T47D (cell line): ENCODE measurements around the gene CKAP5.
"Not testable (repeated sequence)": the region's sequence is repeated elsewhere in the genome, so short reads cannot be mapped to it uniquely, and the experiment has no call there.

Experiments
- DNase-seq, 2 experiments: peaks; one replicate each; pipeline versions ENCODE4 v3.0.0 to v3.0.0-alpha.2; 2011 to 2012; ENCODE audit warnings: low read depth in 1 of 2, low spot score in 1 of 2
- JUND ChIP-seq: IDR thresholded peaks from 2 replicates; pipeline ENCODE4 v1.6.1; 2012; ENCODE audit warnings: low read depth
- in situ Hi-C: cut with HindIII; loops from 2 replicates; pipeline ENCODE4 v1.10.0; 2016; ENCODE audit warnings: low sequenced_read_pairs, low pct_unique_long_range_greater_than_20kb

CKAP5 gene

GRCh38 chr11:46725338-46726205 is 120.5 kb downstream of the CKAP5 start:
- no peak for DNase-seq
- no peak for TF ChIP-seq JUND
- in situ Hi-C loops = no loop called here

GRCh38 chr11:46724088-46724487 is 122.0 kb downstream of the CKAP5 start:
- in situ Hi-C loops = no loop called here
- TF ChIP-seq JUND = no peak
- no peak for DNase-seq

- no peak for DNase-seq
- in situ Hi-C loops = no loop called here
- no peak for TF ChIP-seq JUND
These were observed 122.8 kb downstream of the CKAP5 start for GRCh38 chr11:46723359-46723680.

GRCh38 chr11:46722566-46723358 is 123.3 kb downstream of the CKAP5 start:
- no peak for DNase-seq
- in situ Hi-C loops = no loop called here
- TF ChIP-seq JUND = no peak

GRCh38 chr11:46721286-46721685 is 124.8 kb downstream of the CKAP5 start:
- DNase-seq = no peak
- no peak for TF ChIP-seq JUND
- in situ Hi-C loops = no loop called here

GRCh38 chr11:46719543-46720218 is 126.4 kb downstream of the CKAP5 start:
- DNase-seq = no peak
- in situ Hi-C loops = no loop called here

GRCh38 chr11:46719048-46719542 is 127.0 kb downstream of the CKAP5 start, which contains the start of gene F2:
F2 (plus strand) TSS chr11:46719213; CDS start chr11:46719236, 23 bp downstream.
- in situ Hi-C loops = no loop called here
- DNase-seq = no peak
- no peak for TF ChIP-seq JUND

More at GRCh38 chr11:46719543-46720218, 126.4 kb downstream of the CKAP5 start:
- no peak for TF ChIP-seq JUND

- no peak for TF ChIP-seq JUND
These were observed 127.7 kb downstream of the CKAP5 start for GRCh38 chr11:46718155-46719019.

GRCh38 chr11:46717825-46718154 is 128.3 kb downstream of the CKAP5 start:
- DNase-seq, in situ Hi-C loops: not testable (repeated sequence)

More at GRCh38 chr11:46718155-46719019, 127.7 kb downstream of the CKAP5 start:
- DNase-seq = peak; percentile 50 to 92
- in situ Hi-C loops = no loop called here

- no peak for DNase-seq
- no peak for TF ChIP-seq JUND
- in situ Hi-C loops = no loop called here
These were observed 133.1 kb downstream of the CKAP5 start for GRCh38 chr11:46712874-46713576.

- DNase-seq = no peak
- no peak for TF ChIP-seq JUND
- in situ Hi-C loops = no loop called here
These were observed 134.8 kb downstream of the CKAP5 start for GRCh38 chr11:46711303-46711702.
